KOPT-K1 (cell line): Measurements from ENCODE around the gene ERC2.

Source experiments
- H3K27ac ChIP-seq: fragments of 200-600 bp; sonication (generic); 2 replicates; pipeline ENCODE4 v1.5.1; 2016; ENCODE audit warnings: antibody characterized with exemption, mild to moderate bottlenecking, low read depth, low read length; ENCODE audit not compliant: poor library complexity, severe bottlenecking
- H3K36me3 ChIP-seq: fragments of 200-600 bp; sonication (generic); 2 replicates; pipeline ENCODE4 v1.5.1; 2017; ENCODE audit warnings: antibody characterized with exemption, mild to moderate bottlenecking, low read length, moderate library complexity; ENCODE audit not compliant: insufficient read depth
- H3K9me3 ChIP-seq: fragments of 200-600 bp; sonication (generic); 2 replicates; pipeline ENCODE4 v1.5.1; 2017; ENCODE audit warnings: antibody characterized with exemption, low read length, mild to moderate bottlenecking; ENCODE audit not compliant: insufficient read depth, poor library complexity, severe bottlenecking

Gene ERC2

DNA sequence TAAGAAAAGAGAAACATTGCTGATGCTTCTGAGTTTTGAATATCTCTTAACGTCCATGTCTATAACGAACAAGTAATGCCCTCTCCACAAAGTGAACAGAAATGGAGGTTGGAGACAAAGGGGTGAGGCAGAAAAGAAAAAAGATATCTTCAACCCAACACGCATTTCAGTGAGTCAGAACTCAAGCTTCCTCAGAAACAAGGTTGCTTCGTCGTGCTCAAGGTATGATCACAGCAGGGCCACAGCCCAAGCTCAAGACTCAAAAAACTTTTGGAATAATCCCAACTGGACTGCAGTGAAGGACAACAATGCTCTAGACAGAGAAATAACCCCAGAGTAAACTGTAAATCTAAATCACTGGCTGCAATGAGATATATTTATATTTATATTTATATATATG is 1000.0 kb downstream of the ERC2 start:
- H3K27ac ChIP-seq: no peak overlapping the region

DNA sequence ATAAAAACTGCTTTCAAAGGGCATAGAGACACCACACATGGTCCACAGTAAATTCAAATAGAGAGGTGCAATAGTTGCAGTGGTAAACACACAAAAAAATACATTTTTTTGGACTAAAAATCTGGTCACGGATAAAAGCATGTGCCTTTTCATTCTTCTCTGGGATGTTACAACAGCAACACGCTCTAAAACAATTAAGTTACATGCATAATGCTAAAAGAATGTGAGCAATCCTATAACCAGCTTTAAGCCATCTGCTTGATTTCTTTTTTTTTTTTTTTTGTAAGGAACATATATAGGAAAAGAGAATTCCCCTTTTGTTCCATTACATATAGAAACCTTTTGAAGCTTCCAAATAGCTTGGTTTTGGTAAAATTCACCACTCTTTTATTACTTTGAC is 1001.2 kb downstream of the ERC2 start:
- H3K27ac ChIP-seq: no peak overlapping the region
- H3K9me3 ChIP-seq: no peaks in the 10 kb centered on the region
- H3K36me3 ChIP-seq: no peaks in the 10 kb centered on the region

More for the DNA sequence above, 1000.0 kb downstream of the ERC2 start:
- H3K9me3 ChIP-seq: no peaks in the 10 kb centered on the region
- H3K36me3 ChIP-seq: no peaks in the 10 kb centered on the region

DNA sequence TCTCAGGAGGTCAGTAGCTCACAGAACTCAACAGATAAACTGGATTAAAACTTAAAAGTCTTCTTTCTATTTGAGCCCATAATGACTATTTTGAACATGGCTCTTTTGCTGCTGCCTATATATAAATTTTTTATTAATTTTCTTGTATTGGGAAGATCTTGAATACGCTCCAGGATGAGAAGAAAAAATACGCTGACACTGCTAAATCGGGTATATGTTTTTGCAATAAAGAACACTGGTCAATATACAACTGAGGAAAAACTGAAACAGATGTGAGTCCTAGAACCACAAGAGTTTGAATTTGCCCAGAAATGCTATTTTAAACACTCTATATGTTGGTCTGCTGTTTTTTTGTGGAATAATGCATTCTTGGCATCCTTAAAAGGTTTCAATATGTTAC is 1001.7 kb downstream of the ERC2 start:
- Histone ChIP-seq H3K36me3 (no peaks in the 10 kb centered on the region), H3K9me3 (no peaks in the 10 kb centered on the region), H3K27ac (no peak overlapping the region)

DNA sequence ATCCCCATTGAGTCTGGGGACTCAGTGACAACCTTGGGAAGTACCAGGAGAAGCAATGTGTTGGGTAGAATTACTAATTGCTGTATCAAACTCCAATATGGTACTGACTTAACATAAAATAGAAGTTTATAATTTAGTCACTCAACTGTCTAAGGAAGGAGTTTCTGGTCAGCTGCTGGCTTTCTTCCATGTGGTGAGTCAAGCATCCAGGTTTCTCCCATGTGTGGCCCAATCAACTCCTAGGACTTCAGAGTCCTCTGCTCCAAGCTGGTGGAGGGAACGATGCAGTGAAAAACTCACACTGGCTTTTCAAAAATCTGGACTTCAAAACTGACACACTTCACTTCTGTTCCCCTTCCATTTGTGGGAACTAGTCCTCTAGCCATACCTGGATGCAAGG is 1006.4 kb downstream of the ERC2 start:
- Histone ChIP-seq H3K36me3 (no peaks in the 10 kb centered on the region), H3K27ac (no peak overlapping the region), H3K9me3 (no peaks in the 10 kb centered on the region)

DNA sequence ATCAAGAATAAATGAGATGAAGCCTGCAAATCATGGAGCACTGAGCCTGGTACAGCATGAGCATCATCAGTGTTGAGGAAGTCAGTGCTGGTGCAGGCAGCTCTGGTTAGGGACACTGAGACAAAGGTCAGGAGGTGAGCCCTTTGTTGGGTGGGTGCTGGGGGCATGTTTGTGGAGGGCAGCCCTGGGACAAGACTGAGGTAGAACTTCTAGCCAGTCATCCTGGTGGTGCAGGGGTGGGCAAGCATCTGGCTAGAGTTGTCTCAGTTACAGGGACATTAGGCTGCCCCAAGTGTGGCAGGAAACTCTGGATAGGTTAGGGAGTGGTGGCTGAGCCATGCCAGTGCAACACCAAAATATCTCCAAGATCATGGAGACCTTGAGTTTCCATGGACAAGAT is 1008.4 kb downstream of the ERC2 start:
- Histone ChIP-seq H3K36me3 (no peaks in the 10 kb centered on the region), H3K9me3 (no peaks in the 10 kb centered on the region), H3K27ac (no peak overlapping the region)
